AG08395 (cell line): Measurements from ENCODE around the gene EXOC3.

Source experiments
- DNase-seq: peaks from one replicate; pipeline ENCODE4 v3.0.0; 2012; ENCODE audit warnings: mixed read lengths, low spot score

Gene EXOC3

DNA sequence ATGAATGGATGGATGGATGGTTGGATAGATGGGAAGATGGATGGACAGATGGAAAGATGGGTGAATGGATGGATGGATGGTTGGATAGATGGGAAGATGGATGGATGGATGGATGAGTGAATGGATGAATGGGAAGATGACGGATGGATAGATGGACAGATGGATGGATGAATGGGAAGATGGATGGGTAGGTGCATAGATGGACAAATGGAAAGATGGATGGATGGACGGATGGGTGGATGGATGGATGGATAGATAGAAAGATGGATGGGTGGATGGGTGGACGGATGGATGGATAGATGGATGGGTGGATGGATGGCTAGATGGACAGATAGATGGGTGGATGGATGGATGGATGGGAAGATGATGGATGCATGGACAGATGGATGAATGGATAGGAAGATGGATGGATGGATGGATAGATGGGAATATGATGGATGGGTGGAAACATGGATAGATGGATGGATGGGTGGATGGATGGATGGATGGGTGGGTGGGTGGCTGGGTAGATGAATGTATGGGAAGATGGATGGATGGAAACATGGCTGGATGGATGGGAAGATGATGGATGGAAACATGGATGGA is 16.5 kb upstream of the EXOC3 start:
- no peak for DNase-seq

DNA sequence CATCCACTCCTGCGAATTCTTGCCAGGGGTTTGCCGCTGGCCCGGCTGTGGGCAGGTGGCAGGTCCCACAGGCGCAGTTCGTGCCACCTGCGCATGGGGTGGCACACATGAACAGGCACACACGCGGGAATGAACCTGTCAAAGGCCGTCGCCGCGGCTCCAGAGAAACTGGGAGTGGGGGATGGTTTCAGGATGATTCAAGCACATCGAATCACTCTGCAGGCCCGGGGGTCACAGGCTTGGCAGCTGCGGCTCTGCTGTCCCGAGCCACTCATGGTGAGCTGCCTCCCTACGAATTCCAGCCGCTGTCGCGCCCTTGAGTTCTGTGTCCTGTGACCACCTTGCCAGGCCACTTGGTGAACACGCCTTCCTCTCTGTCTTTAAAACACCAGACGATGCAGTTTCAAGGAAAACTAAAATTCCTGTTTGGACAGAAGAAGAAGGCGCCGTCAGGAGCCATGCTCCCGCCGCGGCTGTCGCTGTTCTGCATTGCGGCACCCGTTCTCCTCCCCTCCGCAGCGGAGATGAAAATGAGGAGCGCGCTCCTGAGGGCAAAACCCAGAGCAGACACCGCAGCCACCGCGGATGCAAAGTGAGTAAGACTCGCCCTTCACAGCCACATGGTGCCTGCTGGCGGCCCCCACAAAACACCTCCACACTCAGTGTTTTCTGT is 15.4 kb upstream of the EXOC3 start:
- no peak for DNase-seq

DNA sequence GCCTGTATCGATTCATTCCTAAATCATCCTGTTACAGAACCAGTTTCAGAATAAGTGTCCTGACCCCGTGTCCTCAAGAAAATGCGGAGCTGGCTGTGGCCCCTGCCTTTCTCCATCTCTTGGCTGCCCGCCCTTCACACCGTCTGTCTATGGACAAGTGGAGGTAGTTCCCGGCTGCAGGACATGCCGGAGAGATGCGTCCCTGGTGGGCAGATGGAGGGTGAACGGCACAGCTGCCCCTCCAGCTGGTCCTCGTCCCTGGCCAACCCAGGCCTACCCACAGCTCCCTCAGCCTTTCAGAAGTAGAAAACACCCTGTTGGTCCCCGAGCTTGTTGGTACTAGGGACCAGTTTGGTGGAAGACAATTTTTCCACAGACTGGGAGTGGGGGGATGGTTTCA is 14.8 kb upstream of the EXOC3 start:
- DNase-seq, result no peak

DNA sequence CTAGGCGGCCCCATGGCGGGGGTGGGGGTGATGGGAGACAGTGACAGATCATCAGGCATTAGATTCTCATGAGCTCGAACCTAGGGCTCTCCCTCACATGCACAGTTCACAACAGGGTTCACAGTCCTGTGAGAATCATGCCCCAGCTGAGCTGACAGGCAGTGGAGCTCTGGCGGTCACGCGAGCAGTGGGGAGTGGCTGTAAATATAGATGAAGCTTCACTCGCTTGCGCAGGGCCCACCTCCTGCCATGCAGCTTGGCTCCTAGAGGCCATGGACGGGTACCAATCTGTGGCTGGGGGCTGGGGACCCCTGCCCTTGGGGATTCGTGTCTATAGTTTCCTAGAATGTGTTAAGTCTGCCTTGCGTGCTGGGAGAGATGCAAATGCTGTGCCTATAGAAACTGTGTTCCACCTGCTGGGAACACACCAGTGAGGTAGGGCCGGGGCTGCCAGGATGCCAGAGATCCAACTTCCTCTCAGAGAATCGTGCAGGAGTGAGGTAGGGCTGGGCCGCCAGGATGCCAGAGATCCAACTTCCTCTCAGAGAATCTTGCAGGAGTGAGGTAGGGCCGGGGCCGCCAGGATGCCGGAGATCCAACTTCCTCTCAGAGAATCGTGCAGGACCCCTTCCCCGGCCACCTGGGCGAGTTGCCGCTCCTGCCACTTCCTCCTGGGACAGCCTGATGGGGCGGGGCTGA is 14.1 kb upstream of the EXOC3 start:
- no peak for DNase-seq

DNA sequence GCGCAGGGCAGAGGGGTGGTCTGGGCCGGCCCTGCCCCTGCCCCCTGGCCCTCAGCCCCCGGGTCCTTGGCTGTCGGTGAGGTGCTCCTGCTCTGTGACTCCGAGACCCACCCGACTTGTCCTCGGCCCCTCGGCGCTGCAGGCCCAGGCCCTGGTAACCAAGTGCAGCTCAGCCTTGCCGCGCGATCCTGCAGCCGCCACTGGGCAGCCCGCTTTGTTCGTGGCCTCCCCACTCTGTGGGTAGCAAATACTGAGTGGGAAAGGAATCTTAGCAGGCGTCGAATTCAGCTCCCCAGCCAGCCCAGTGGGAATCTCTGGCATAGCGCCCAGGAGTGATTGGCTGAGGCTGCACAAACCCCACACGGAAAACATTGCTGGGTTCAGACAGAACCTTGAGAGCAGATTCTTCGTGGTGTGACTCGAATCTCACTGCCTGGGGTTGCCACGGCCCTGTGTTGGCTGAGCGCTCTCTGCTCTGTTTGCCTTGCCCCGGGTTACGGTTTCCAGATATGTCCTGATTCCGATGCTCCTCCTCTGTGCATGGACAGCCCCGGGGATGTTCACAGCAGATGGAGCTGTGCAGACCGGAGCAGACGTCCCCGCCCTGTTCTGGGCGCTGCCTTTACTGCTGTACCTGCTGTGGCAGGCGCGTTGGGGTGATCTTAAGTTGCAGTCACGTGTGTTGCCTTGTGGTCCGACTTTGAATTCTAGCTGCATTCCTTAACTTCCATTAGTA is 13.4 kb upstream of the EXOC3 start:
- DNase-seq, result peak; percentile 87

DNA sequence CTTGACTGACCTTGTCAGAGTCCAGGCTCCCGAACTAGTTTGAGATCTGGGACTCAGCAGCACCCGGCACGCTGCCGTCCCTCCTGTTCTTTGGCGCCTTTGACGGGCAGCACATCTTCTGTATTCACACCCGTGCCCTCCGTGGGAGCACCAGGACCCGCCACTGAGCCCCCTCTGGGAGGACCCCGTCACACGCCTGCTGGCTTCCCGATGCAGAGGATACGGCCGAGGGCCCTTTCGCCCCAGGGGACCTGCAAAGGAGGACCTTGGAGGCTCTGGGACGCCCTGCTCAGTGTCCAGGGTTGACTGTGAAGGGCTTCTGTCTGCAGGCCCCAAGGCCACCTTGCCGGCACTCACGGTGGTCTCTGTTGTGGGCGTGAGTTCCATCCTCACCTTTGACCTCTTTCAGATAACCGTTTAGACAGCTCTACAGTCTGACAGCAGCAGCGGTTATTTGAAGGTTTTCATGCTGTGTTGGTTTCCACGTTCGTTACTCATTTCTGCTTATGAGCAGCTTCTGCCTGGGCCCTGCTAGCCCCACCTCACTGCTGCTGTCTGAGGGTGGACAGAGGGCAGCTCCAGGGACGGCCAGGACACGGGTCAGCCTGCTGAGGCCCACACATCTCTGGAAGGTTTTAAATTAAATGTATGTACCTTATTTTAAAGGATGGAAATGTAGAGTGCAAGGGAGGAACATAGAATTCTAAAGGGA is 12.6 kb upstream of the EXOC3 start:
- DNase-seq, result no peak

DNA sequence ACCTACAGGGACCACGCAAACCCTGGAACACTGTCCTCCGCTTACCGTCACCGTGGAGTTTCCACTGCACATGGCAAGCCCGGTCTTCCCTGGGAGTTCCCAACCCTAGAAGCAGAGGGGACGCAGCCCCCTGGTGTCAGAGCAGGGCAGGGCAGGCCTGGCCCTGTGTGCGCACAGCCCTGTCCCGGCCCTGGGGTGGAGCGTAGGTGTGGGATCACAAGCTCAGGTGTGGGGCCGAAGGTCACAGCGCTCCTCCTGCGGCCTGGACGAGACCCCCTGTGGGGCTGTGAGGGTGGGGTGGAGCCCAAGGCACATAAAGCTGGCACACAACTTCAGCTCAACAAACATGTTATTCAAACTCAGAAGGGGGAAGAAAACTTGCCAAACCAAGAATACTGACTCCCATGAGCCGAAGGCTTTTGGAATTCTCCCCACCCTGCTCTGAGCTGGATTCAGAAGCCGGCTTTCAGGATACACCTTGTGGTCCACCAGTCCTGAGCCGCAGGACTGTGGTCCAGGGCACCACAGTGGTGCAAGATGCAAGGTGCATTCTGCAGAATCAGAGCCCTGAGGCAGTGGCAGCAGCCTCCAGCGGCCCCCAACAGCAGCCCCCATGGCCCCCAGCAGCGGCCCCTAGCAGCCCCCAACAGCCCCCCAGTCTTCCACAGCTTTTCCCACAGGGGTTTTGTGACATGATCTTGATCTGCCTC is 11.8 kb upstream of the EXOC3 start:
- DNase-seq, result peak; percentile 56

DNA sequence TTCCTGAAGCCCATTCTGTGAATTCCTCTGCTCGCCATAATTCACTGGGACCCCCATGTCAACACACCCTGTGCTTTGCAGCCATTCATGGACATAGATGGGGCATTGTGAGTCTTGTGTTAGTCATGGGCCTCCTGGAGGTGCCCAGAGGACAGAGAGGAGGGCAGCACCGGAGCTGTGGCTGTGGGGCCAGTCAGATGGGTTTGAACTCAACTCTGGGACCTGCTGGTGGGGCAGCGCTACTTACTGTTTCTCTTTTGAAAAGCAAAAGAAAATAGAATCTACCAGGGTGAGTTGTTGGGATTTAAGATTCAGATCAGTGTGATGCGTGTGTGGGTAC is 11.3 kb upstream of the EXOC3 start:
- no peak for DNase-seq

DNA sequence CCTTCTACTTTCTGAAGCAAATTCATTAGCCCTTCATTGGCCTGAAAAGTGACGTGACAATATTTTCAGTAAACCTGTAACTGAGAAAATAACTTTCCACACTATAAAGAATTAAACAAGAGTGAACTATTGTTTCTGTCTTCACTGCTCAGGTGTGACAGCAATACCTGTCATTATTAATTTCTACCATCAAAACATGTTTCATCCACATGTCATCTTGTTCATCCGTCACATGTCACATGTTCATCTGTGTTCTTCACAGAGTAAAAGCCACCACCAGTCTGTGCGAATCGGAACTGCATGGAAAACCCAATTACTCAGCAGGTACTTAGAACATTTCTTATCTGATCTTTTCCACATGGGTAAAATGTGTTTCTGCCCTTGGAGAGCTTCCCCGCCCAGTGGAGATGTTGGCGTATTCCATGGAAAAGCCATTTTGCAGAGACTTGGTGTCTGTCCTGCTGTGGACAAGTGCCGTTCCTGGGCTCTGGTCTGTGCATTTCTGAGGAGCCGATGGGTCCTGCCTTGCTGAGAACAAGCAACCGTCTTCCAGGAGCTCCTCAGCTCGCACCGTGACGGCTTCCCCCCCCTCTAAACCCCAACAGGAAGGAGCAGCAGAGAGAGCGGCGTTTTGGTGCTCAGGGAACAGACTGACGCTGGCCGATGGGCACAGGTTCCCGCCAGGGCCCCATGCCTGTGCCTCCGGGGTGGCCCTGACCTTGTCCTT is 10.6 kb upstream of the EXOC3 start:
- DNase-seq, result no peak

DNA sequence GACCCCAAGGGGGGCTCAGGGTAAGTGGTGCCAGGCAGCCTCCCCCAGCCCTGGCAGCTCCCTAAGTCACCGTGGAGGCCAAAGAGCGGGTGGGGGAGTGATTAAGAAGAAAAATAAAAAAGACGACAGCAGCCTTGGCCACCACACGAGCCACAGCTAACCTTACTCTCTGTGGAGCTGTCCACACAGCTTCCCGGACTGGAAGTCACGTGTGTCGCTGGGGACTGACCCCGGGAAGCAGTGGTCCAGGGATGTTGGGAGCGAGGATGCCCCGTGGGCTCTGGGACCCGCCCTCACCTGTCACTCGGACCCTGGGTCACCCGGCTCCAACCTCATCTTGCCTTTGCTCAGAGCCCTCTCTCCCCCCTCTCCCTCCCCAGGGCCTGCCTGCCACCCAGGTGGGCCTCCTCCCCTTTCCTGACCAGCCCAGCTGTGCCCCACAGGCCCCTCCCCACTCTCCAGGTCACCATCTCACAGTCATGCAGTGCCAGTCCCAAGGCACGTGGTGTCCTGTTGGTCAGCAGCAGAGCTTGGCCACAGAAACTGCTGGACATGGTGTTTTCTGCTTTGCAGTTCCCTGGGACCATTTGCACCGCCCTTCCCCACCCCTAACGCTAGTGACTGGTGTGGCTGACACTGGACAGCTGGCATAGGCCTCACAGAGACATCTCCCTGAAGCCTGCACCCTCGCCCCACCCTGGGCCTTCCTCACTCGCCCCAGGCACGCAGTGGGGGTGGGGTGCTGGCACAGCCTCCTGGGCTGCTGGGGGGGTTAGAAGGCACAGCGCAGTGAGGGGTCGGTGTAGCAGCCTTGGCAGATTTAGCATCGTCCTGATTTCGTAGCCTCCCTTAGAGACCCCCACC is 9.8 kb upstream of the EXOC3 start:
- no peak for DNase-seq

DNA sequence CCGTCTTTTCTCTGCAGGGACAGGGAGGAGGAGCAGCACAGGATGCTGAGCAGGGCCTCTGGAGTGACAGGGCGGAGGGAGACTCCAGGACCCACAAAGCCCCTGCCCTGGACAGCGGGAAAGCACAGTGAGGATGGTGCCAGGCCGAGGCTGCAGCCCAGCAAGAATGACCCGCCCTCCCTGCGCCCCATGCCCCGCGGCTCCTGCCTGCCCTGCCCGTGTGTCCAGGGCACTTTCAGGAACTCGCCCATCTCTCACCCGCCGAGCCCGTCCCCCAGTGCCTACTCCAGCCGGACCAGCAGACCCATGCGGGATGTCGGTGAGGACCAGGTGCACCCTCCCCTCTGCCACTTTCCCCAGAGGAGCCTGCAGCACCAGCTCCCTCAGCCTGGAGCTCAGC is 9.1 kb upstream of the EXOC3 start:
- no peak for DNase-seq

DNA sequence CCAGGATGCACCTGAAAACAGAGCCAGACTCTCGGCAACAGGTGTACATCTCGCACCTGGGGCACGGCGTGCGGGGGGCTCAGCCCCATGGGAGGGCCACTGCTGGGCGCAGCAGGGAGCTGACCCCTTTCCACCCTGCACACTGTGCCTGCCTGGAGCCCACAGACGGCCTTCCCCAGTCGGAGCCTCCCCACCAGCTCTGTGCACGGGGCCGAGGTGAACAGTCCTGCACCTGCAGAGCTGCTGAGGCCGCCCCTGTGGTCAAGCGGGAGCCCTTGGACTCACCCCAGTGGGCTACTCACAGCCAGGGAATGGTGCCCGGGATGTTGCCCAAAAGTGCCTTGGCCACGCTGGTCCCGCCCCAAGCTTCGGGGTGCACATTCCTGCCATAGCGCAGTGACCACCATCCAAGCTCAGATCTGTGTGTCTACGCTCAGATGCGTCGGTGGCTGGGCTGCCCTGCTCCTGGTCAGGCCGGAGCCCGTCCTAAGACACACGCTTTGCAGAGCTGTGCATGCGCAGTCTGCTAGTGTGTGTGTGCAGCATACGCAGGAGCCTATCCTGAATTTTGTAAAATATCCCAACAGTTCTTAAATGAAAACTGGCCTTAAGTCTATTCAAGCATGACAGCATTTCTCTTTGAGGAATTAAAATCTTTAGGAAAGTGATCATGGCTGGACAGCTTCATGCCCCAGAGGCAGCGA is 8.4 kb upstream of the EXOC3 start:
- DNase-seq, result no peak

DNA sequence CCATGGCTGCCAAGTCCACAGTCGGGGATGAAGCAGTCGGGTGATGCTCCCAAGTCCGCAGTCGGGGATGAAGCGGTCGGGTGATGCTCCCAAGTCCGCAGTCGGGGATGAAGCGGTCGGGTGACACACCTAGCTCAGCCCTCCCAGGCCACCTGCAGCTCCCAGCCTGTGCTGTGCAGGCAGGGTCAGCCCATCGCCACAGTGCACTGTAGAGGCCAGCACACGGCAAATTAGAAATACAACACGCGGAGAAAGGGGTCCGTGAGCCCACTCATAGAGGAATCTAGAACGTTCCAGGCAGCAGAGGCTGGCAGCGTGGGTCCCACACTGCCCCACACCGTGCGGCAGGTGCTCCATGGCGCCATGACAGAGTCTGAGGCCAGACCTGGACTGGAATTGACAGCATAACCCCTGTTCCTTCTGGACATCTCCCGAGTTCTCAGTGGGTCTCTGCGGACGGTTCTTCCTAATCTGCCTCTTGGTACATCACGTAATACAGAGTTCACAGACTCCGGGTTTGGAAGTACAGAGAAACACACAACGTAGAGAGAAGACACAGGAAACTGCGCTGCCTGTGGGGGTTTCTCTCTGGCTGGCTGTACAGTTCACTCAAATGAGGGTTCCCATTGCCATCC is 7.7 kb upstream of the EXOC3 start:
- no peak for DNase-seq

DNA sequence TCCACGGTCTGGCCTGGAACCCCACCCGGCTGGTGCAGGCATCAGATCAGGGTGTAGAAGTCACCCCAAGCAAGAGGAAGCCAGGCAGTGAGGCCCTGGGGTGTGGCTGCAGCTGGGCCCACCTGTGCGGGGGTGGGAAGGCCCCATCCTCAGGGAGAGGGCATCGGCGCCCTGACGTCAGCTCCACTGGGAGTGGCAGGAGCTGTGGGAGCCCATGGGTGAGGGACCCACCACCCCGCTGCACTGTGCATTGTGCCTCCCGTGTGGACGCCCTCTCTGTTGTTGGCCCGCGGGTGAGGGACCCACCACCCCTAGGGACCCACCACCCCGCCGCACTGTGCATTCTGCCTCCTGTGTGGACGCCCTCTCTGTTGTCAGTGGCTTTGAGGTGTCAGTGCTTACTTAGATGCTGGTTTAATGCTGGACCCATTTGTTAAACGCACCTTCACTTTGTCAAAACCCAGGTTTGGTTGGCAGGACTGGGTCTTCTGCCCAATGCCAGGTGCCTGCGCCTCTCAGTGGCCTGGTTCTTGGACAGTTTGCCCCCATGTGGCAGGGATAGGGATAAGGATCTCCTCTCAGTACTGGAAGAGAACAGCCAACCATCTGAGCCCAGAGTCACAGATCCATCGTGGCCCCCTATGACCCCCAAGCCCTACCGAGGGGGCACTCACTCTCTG is 6.9 kb upstream of the EXOC3 start:
- DNase-seq, result peak; percentile 47

DNA sequence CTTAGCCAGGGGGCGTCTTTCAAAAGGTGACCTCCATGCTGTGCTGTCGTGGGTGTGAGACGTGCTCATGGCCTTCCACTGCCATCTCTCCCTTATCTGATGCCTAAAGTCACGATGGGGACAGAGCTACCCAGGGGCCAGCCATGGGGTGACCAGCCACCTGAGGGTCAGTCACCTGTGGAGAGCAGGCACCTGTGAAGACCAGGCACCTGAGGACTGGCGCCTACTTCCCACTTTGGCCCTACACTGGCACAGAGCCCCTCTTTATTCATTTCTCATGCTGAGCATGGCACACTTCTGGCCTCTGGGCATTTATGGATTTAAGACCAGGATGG is 6.4 kb upstream of the EXOC3 start:
- no peak for DNase-seq

DNA sequence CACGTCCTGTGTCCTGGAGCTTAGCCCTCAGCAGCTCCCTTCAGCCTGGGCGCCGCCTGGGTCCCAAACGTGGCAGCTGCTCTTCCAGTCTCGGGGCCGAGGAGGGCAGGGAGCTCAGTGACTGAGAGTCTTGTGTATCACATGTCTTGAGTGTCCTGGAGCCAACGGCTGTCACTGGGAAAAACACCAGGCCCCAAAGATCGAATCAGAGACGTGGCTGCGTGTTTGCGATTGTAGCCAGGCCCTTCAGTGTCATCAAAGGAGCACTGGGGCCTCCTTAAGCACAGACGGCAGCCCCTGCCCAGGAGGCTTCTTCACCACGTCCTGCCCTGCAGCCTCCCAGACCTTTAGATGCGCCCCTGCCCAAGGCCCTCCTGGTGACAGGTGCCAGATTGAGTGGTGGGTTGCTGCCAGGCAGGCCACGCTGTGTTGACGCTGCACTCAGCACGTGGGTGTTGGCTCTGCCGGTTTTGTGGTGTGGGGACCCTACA is 5.7 kb upstream of the EXOC3 start:
- no peak for DNase-seq

DNA sequence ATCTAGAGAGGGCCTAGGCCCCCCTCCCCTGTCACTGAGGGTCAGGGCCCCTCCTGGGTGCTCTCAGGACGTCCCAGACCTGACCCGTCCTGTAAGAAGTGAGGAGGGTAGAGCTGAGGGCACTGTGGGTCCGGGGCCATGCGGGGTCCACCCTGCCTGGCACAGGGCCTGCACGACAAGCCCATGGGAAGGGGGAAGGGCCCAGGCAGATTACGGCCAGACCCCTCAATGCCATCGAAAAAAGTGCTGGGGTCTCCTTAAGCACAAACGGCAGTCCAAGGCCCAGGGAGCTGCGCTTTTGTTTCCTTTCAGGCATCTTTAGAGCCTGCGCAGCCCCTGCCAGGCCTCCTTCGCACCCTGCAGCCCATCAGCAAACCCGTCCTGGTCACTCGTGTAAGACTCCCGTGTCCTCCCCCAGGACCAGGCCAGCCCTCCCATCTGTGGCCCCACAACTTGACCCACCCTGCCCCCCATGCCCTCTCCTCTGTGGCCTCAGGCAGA is 4.4 kb upstream of the EXOC3 start:
- no peak for DNase-seq

DNA sequence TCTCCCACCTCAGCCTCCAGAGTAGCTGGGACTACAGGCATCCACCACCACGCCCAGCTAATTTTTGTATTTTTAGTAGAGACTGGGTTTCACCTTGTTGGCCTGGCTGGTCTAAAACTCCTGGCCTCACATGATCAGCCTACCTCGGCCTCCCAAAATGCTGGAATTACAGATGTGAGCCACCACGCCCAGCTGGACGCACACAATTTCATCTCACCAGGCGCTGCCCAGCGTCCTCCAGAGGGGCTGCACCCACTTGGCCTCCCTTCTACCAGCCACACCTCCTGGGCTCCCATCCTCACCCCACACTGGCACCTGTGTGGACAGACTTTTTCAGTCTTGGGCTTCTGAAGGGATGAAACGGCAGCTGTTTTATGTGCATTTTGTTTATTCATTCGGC is 3.8 kb upstream of the EXOC3 start:
- no peak for DNase-seq
